Fibroblast of pulmonary artery (primary cell): ENCODE results near the gene EGFR.

Experiments used
- DNase-seq: peaks from one replicate; pipeline ENCODE4 v3.0.0-alpha.2; 2010; ENCODE audit warnings: low read depth
- H3K4me3 ChIP-seq: replicated peaks from 2 replicates; pipeline ENCODE4 v1.5.1; 2011; ENCODE audit warnings: low read depth, mild to moderate bottlenecking, control low read depth, low read length, moderate library complexity
- CTCF ChIP-seq: IDR thresholded peaks from 2 replicates; pipeline ENCODE4 v1.5.1; 2011; ENCODE audit warnings: mild to moderate bottlenecking, control low read depth, low read length, inconsistent platforms; ENCODE audit errors: missing control alignments

The EGFR gene

GRCh38 chr7:55020466-55020871 is 1.7 kb downstream of the EGFR start:
- TF ChIP-seq CTCF, result no peak
- peak; percentile 18 for DNase-seq
- peak overlapping the region; percentile 73 for H3K4me3 ChIP-seq

GRCh38 chr7:55021053-55021452 is 2.2 kb downstream of the EGFR start:
- no peak for TF ChIP-seq CTCF
- H3K4me3 ChIP-seq, result no peak overlapping the region
- DNase-seq, result no peak

GRCh38 chr7:55022002-55022985 is 3.5 kb downstream of the EGFR start:
- H3K4me3 ChIP-seq, result no peak overlapping the region
- TF ChIP-seq CTCF, result no peak
- DNase-seq, result no peak

GRCh38 chr7:55023841-55024505 is 5.2 kb downstream of the EGFR start:
- H3K4me3 ChIP-seq, result no peak overlapping the region
- no peak for TF ChIP-seq CTCF
- no peak for DNase-seq

GRCh38 chr7:55024776-55025175 is 6.0 kb downstream of the EGFR start:
- DNase-seq, result peak; percentile 36
- TF ChIP-seq CTCF, result no peak
- H3K4me3 ChIP-seq, result no peak overlapping the region

GRCh38 chr7:55026086-55026790 is 7.4 kb downstream of the EGFR start:
- no peak for TF ChIP-seq CTCF
- no peak overlapping the region for H3K4me3 ChIP-seq
- no peak for DNase-seq
